Left renal pelvis (tissue), 4 donors: ENCODE measurements around the gene DSG1. TPM values are rescaled to one million over a fixed set of nuclear protein-coding genes. Genes with fewer than 3 reads are reported as not detected.
"Not testable (repeated sequence)": the region's sequence is repeated elsewhere in the genome, so short reads cannot be mapped to it uniquely, and the experiment has no call there.

Experiments
- DNase-seq, 4 donors: peaks; one replicate each; pipeline ENCODE4 v3.0.0-alpha.2; 2013; ENCODE audit warnings: low read depth in 4 of 4, low spot score in 3 of 4
- polyA plus RNA-seq, 4 donors: library from polyadenylated mRNA; unstranded; fragments of 120-200 nt; gene quantifications; one replicate each; pipeline ENCODE4 v1.2.1, GENCODE V29; 2013; ENCODE audit not compliant: insufficient read length in 4 of 4

The DSG1 gene
- polyA plus RNA-seq, 4 donors, result 0.06 to 0.18 (median 0.08) TPM

- DNase-seq, result no peak
These were observed 12.0 kb downstream of the DSG1 start for GRCh38 chr18:31329787-31330438.

- no peak for DNase-seq
These were observed 25.5 kb downstream of the DSG1 start for GRCh38 chr18:31343454-31343853.

GRCh38 chr18:31353336-31353735 is 35.4 kb downstream of the DSG1 start:
- DNase-seq, result not testable (repeated sequence)

- DNase-seq, result no peak
These were observed 37.0 kb downstream of the DSG1 start for GRCh38 chr18:31354990-31355389.

- no peak for DNase-seq
These were observed 38.1 kb downstream of the DSG1 start for GRCh38 chr18:31356025-31356424.

GRCh38 chr18:31364190-31364589 is 46.2 kb downstream of the DSG1 start:
- DNase-seq, result no peak

GRCh38 chr18:31369478-31369877 is 51.5 kb downstream of the DSG1 start:
- no peak for DNase-seq

- no peak for DNase-seq
These were observed 54.0 kb downstream of the DSG1 start for GRCh38 chr18:31371989-31372388.

GRCh38 chr18:31373641-31374040 is 55.7 kb downstream of the DSG1 start:
- DNase-seq, result no peak

- DNase-seq, result no peak
These were observed 58.5 kb downstream of the DSG1 start, which contains the start of gene DSG4 for GRCh38 chr18:31376477-31376876. Gene DSG4, plus strand, starts transcription at chr18:31376777. Its CDS starts 135 bp downstream, at chr18:31376912.

GRCh38 chr18:31380912-31381311 is 63.0 kb downstream of the DSG1 start:
- DNase-seq, result no peak

- DNase-seq, result no peak
These were observed 64.1 kb downstream of the DSG1 start for GRCh38 chr18:31382107-31382506.

- DNase-seq, result peak in 1 of 4 donors; percentile 14
These were observed 68.8 kb downstream of the DSG1 start for GRCh38 chr18:31386741-31387140.

- DNase-seq, result no peak
These were observed 75.3 kb downstream of the DSG1 start for GRCh38 chr18:31393286-31393685.

- DNase-seq, result no peak
These were observed 79.0 kb downstream of the DSG1 start for GRCh38 chr18:31396796-31397612.

GRCh38 chr18:31398191-31398590 is 80.2 kb downstream of the DSG1 start:
- no peak for DNase-seq

GRCh38 chr18:31399306-31400032 is 81.5 kb downstream of the DSG1 start:
- DNase-seq, result no peak

- DNase-seq, result no peak
These were observed 83.4 kb downstream of the DSG1 start for GRCh38 chr18:31401156-31402025.

- DNase-seq, result no peak
These were observed 84.0 kb downstream of the DSG1 start for GRCh38 chr18:31402026-31402373.

- no peak for DNase-seq
These were observed 85.4 kb downstream of the DSG1 start for GRCh38 chr18:31403409-31403808.
